Activated T-cell treated with anti-CD3 and anti-CD28 coated beads for 24 hours (primary cell): Measurements from ENCODE around the gene TBCB.
"Not testable (repeated sequence)": the region's sequence is repeated elsewhere in the genome, so short reads cannot be mapped to it uniquely, and the experiment has no call there.

Experiments used
- DNase-seq: peaks from one replicate; pipeline ENCODE4 v3.0.0-alpha.2; 2020; ENCODE audit warnings: low read depth

The TBCB gene, protein sequence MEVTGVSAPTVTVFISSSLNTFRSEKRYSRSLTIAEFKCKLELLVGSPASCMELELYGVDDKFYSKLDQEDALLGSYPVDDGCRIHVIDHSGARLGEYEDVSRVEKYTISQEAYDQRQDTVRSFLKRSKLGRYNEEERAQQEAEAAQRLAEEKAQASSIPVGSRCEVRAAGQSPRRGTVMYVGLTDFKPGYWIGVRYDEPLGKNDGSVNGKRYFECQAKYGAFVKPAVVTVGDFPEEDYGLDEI

DNA sequence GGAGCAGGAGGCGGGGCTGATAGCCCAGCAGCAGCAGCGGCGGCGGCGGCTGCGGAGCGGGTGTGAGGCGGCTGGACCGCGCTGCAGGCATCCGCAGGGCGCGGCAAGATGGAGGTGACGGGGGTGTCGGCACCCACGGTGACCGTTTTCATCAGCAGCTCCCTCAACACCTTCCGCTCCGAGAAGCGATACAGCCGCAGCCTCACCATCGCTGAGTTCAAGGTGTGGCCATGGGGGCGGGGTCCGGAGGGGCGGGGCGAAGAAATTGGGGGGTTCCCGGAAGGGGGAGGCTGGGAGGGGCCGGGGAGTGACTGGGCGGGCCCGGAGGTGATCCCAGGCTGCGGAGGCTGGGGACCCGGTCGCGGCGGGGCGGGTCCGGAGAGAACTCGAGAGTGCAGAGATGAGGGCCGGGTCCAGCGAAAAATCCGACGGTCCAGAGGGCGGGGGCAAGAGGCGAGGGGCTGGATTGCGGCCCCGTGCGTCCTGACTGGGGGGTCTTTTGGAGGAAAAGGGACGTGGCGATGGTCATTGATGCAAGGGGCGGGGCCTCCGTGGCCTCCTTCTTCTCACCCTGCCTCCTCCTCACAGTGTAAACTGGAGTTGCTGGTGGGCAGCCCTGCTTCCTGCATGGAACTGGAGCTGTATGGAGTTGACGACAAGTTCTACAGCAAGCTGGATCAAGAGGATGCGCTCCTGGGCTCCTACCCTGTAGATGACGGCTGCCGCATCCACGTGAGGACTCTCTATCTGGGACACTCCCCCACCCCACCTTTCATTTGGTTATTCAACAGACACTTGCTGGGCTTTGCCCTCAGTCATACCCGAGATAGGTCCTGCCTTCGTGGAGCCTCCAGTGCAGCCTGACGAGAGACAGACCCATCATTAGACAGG, at the start of gene TBCB:
TSS of gene TBCB (plus strand) at position 16 of the 891 bp plus-strand sequence. CDS start at position 109, 93 bp downstream.
- peak; percentile 87 for DNase-seq

DNA sequence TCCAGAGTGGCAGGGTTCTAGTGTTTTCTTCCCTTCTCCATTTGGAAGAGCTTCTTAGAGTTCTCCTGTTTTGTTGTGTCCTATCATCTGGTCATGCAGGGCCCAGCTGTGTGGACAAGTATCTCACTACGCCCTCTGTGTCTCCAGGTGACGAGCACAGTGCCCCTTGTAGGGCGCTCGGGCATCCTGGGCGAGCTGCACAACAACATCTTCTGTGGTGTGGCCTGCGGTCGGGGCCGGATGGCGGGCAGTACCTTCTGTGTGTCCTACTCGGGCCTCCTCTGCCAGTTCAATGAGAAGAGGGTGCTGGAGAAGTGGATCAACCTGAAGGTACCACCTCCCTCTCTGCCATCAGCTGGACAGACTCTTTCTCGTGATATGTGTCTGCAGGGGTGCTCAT, 47.6 kb upstream of the TBCB start:
- DNase-seq: no peak

DNA sequence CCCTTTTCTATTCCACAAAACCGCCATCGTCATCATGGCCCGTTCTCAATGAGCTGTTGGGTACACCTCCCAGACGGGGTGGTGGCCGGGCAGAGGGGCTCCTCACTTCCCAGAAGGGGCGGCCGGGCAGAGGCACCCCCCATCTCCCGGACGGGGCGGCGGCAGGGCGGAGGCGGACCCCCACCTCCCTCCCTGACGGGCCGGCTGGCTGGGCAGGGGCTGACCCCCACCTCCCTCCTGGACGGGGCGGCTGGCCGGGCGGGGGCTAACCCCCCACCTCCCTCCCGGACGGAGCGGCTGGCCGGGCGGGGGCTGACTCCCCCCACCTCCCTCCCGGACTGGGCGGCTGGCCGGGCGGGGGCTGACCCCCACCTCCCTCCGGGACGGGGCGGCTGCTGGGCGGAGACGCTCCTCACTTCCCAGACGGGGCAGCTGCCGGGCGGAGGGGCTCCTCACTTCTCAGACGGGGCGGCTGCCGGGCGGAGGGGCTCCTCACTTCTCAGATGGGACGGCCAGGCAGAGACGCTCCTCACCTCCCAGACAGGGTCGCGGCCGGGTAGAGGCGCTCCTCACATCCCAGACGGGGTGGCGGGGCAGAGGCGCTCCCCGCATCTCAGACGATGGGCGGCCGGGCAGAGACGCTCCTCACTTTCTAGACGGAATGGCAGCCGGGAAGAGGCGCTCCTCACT, 46.3 kb upstream of the TBCB start:
- not testable (repeated sequence) for DNase-seq

DNA sequence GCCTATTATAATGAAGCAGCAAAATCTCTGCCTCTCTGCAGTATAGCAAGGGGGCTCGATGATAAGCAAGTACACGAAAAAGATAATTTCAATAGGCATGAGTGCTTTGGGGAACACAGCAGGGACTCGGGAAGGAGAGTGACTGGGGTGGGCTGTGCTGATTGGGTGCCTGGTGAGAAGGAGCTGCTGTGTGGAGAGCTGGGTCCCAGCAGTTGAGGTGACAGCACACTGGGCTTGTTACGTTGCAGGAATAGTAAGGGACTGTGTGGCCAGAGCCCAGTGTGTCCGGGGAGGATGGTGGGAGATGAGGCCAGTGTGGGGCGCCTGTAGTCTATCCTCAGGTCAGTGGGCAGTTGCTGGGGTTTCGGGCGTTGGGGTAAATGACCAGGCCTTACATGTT, 43.2 kb upstream of the TBCB start:
- no peak for DNase-seq

DNA sequence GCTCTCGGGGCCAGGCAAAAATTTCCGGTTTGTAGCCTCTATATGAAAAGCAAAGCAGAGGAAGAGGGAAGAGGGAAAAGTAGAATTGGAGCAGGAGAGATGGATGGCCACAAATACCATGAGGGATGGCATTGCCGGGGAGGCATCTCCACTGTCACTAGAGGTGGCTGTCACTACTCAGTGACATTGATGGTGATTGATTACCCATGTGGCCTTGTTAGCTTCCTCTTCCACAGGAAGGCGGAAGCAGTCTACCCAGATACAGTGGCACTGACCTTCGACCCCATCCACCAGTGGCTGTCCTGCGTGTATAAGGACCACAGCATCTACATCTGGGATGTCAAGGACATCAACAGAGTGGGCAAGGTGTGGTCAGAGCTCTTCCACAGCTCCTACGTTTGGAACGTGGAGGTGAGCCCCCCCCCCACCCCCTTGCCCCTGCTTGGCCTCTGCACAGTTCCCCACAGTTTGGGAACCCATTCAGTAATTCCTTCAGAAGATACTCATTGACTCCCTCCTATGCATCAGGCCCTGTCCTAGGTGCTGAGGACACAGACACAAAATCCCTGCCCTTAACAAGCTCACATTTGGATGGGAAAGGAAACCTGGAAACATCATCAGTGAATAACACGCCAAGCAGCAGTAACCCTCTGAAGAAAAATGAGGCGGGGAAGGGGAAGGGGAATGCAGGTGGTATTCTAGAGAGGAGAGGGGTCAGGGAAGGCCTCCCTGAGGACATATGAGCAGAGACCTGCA, 42.0 kb upstream of the TBCB start:
- DNase-seq: no peak

DNA sequence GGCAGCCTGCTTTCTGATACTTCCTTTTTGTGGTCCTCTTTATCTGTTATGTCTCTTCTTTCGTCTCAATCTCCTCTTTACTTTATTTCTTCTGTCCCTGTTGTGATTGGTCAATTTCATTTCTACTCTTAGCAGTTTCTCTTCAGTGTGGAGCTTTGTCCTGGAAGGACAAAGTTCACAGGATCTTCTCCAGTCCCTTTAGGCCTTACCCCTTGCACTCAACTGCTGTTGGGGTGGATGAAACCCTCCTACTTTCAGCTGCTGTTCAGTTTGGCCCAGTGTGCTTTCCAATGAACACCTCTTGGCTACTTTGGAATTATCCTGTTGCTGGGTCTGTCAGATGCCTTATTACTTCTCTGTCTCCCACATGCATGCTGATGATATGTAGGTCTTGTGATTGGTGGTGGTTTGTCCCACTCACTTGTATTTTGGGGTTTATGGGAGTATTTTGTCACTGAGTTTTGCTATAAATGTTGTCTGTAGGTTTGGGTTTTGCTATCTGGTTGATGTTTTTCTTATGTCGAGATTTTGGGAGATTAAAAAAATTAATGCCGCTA, 35.8 kb upstream of the TBCB start:
- DNase-seq: no peak

DNA sequence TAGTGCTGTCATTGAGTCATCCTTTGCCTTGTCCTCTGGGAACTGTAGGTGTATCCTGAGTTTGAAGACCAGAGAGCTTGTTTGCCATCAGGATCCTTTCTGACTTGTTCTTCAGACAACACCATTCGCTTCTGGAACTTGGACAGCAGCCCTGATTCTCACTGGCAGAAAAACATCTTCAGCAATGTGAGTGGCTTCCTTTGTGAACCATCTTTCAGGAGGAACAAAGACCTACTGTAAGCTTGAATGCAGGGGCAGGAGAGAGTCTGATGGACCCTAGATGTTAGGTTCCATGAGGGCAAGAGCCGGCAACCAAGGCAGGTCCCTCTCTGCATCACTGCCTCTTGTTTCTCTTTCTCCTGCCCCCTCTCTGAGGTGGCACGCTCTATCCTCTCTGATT, 33.9 kb upstream of the TBCB start:
- no peak for DNase-seq

DNA sequence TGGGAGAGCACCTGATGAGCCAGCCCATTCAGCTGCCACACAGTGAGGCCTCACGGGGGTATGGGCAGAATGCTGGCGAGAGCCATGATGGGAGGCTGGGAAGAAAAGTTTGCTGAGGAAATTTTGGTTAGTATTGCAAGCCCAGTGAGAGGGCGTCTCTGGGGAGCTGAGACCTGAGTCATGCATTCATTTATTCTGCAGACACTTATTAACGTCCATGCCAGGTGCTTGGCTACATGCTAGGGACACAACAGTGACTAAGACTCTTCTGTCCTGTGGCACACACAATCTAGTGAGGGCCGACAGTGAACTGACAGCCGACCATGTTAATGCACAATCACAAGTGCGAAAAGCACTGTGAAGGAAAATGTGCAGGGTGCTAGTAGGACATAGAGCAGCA, 33.4 kb upstream of the TBCB start:
- no peak for DNase-seq

DNA sequence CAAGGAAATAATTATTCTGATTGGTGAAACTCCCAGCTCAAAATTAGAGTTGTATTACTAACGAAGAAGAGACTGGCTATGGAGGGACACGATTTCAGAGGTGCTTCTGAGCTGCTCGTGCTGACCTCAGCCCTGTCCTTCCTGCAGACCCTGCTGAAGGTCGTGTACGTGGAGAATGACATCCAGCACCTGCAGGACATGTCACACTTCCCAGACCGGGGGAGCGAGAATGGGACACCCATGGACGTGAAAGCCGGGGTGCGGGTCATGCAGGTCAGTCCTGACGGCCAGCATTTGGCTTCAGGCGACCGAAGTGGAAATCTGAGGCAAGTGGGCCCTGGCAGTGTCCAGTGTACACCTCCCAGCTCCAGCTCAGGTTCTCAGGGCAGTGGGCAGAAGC, 32.4 kb upstream of the TBCB start:
- DNase-seq: no peak

DNA sequence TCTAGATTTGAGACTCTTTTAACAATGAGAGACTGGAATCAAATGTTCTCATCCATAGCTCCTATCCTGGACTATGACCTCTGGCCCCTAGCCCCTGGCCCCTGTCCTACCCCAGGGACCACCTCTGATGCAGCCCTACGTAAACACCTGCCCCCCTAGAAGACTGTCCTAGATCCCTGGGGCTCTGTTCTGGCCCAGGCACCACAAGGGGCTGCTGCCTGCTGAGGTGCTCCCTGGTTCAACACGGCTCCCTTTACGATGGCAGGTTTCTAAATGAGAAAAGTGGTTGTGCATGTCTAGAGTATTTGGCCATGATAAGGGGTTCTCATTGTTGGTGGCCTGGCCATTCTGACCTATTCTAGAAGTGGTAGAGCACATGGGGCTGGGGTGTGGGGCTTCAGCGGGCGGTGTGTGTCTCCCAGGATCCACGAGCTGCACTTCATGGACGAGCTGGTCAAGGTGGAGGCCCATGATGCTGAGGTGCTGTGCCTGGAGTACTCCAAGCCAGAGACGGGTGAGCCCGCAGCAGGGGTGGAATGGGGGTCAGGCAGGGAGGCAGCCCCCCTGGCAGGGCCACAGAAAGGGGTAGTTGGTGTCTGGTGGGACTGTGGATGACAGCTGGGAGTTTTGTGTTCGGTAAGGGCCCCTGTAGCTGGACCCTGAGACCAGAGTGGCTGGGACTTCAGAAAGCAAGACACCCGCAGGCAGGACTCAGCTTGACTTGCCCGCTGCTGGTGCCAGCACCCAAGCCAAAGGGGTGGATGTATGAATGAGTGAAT, 30.8 kb upstream of the TBCB start:
- DNase-seq: no peak

DNA sequence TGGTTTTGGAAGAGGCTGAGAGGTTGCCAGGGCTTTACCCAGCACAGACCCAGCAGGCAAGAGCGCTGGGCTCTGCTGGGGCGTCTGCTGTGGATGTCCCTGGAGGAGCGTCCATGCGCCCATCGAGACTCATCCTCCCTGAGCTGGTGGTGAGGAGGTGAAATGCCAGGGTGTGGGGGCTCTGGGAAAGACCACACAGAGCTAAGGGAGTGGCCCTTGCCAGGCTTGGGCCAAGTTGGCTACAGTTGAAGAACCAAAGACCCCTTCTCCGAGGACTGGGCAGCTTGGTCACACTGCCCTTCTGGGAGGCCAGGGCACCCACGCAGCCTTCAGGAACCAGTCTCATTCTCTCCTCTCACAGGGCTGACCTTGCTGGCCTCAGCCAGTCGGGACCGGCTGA, 28.9 kb upstream of the TBCB start:
- DNase-seq: no peak

DNA sequence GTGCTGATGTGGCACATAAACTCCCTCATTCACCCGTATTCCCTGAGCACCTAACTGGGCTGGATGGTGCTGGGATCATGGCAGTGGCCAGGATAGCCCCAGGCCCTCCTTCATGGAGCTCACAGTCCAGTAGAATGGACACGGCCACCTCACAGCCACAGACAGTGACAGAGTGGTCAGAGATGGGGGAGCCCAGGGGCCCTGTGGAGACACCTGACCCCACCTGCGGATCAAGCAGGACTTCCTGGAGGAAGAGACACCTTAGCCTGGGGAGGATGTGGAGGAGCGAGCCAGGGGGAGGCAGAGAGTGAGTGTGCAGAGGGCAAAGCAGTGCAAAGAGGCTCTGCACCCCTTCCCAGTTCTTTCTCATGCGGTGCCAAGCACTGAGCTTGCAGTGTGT, 25.4 kb upstream of the TBCB start:
- DNase-seq: no peak

DNA sequence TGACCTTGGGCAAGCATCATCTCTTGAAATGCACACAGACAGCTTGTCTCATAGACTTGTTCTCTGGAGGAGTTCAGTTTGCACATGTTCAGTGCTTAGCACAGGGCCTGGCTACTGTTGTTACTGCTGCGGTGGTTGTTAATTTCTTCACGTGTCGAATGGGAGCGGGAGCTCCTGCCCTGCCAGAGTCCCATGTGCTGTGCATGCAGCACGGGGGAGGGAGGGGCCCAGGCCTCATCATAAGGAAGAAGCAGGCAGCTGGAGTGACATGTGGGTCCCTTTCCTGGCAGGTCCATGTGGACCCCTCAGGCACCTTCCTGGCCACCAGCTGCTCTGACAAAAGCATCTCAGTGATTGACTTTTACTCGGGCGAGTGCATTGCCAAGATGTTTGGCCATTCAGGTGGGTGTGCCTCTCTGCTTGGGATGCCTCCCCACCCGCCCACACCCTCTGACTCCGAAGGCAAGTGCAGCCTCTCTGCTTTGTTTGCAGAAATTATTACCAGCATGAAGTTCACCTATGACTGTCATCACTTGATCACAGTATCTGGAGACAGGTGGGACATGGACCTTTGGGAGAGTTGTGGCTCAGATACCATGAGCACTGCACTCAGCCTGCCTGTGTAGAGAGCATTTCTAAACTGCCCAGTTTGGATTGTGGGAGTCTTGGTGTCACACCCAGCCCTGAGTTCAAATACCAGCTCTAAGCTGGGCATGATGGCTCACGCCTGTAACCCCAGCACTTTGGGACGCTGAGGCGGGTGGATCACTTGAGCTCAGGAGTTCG, 24.2 kb upstream of the TBCB start:
- DNase-seq: no peak

DNA sequence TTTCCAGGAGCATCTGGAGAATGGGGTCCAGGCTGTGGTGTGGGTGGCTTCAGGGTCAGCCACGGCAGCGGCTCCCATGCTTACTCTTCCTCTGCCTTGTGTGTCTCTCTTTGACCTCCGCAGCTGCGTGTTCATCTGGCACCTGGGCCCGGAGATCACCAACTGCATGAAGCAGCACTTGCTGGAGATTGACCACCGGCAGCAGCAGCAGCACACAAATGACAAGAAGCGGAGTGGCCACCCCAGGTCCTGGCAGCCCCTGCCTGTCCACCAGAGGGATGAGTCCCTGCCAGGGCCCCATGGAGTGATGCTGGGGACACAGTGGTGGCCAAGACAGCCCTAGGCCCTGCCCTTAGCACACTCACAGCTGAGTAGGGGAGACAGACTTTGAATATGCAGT, 22.7 kb upstream of the TBCB start:
- no peak for DNase-seq

DNA sequence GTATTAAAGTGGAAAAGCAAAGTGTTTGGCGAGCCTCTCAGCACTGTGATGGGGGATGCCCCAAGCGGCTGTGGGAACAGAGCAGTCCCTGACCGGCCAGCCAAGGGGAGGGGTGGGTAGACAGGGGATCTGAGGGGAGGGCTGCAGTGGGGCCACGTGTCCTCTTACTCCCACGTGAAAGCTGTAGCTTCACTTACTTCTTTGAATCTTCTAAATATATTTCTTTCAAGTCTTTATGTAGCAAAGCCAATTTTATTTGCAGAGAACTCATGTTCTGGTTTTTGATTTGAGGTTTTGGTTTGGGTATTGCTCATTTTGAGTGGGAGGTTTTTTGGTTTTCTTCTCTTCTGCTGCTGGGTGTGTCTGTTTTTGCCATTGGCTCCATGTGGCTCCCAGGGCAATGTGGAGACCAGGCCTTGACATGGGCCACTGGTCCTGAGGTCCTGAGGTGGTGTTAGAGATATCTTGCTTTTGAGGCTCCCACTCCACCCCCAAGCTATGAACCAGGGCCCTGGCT, 22.1 kb upstream of the TBCB start:
- no peak for DNase-seq

DNA sequence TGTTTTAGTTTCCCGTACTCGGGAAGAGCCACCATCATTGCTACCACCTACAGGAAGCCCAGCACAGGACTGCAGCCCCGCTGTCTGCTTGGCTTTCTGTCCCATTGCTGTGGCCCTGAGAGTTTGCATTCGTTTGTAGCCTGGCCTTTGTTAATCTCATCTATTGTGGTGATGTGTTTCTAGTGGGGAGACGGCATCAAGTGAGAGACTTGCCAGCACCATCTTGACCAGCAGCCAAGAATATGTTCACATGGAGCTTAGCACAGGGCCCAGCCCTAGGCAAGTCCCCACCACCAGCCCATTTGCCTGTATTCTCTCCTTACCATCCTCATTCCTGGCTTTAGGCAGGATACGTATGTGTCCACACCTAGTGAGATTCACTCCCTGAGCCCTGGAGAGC, 21.6 kb upstream of the TBCB start:
- DNase-seq: no peak

DNA sequence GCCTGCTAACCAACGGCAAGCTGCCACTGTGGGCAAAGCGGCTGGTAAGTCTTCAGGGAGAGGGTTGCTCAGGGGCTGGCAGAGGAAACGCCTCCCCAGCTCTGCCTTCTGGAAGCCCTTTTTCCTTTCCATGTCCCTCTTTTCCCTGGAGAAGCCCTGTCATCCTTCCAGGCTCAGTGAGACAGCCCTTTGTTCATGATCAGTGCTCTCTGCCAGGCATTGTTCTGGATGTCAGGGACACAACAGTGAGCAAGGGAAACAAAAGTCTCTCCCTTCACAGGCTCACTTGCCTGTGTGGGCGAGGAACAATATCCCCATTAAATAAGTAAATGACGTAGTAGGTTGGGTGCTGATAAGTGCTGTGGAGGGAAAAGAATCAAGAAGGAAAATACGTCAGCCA, 18.2 kb upstream of the TBCB start:
- DNase-seq: no peak

DNA sequence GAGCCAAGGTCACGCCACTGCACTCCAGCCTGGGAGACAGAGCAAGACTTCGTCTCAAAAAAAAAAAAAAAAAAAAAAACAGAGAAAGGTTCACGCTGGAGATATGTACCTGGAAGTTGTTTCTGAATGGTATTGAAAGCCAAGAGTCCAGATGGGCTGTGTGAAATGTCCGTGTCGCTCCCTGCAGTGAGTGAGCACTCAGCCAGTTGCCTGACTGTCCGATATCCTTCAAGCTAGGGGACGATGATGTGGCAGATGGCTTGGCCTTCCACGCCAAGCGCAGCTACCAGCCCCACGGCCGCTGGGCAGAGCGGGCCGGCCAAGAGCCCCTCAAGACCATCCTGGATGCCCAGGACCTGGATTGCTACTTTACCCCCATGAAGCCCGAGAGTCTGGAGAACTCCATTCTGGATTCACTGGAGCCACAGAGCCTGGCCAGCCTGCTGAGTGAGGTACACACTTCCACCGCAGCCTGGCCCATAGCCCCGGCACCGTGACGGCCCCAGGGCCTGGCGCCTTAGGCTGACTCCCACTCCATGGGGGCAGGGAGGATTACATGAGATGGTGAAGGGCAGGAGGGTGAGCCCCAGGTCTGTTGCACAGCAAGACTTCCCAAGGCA, 16.0 kb upstream of the TBCB start:
- no peak for DNase-seq

DNA sequence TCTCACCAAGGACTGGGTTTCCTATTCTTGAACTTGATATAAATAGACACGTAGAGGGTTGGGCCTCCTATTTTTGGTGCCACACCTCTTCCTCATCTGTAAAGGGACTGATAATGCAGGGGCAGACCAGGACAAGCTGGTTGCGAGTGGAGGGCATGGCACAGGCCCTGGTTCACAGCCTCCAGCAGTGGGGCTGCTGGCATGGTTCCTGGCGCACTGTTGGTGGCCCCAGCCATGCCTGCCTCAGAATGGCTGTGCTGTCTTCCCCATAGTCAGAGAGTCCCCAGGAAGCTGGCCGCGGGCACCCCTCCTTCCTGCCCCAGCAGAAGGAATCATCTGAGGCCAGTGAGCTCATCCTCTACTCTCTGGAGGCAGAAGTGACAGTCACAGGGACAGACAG, 14.8 kb upstream of the TBCB start:
- no peak for DNase-seq
